Gastrocnemius medialis (tissue), 4 donors: ENCODE results near the gene NCAM2. TPM values are rescaled to one million over a fixed set of nuclear protein-coding genes. Genes with fewer than 3 reads are reported as not detected.

Experiments used
- ATAC-seq, 2 donors: fragments of 150-250 bp; one replicate each; pipeline ENCODE4 v1.9.1; 2016
- DNase-seq, 2 donors: peaks; one replicate each; pipeline ENCODE4 v3.0.0-alpha.2; 2019
- H3K27ac ChIP-seq, 4 donors: fragments of 200-600 bp; sonication (generic); 1 replicate in 1 of 4; 2 replicates in 3 of 4; pipeline ENCODE4 v1.5.1; 2016 to 2018; ENCODE audit warnings: mild to moderate bottlenecking in 2 of 4, moderate library complexity in 1 of 4
- H3K27me3 ChIP-seq, 3 donors: fragments of 200-600 bp; sonication (generic) in 2 of 3; 1 replicate in 1 of 3; 2 replicates in 2 of 3; pipeline versions ENCODE4 v1.5.1 to v1.6.0; 2016 to 2019; ENCODE audit warnings: mild to moderate bottlenecking in 1 of 3, moderate library complexity in 1 of 3
- H3K36me3 ChIP-seq, 2 donors: fragments of 200-600 bp; sonication (generic) in 1 of 2; one replicate each; pipeline ENCODE4 v1.5.1; 2017 to 2018
- H3K4me1 ChIP-seq, 2 donors: fragments of 200-600 bp; sonication (generic) in 1 of 2; one replicate each; pipeline ENCODE4 v1.5.1; 2016 to 2017; ENCODE audit warnings: mild to moderate bottlenecking in 2 of 2
- H3K4me3 ChIP-seq, 4 donors: fragments of 200-600 bp; sonication (generic) in 3 of 4; 1 replicate in 1 of 4; 2 replicates in 3 of 4; pipeline ENCODE4 v1.5.1; 2016 to 2019; ENCODE audit warnings: mild to moderate bottlenecking in 2 of 4
- H3K9me3 ChIP-seq, 3 donors: fragments of 200-600 bp; sonication (generic) in 2 of 3; 1 replicate in 1 of 3; 2 replicates in 2 of 3; pipeline ENCODE4 v1.5.1; 2016 to 2019
- POLR2A ChIP-seq, 2 donors: fragments of 450-650 bp; IDR thresholded peaks; one replicate each; pipeline ENCODE4 v1.6.1; 2017; ENCODE audit warnings: antibody characterized with exemption in 2 of 2, mild to moderate bottlenecking in 2 of 2, moderate library complexity in 2 of 2
- in situ Hi-C, 4 donors: fragments of 200-750 bp; cut with MboI; loops; one replicate each; pipeline versions ENCODE4 v1.15.0 to v1.8.0; 2017; ENCODE audit warnings: low sequenced_read_pairs in 4 of 4
- intact Hi-C: fragments of 100-400 bp; cut with DNase I; formaldehyde crosslinking; loops from one replicate; pipeline ENCODE4 v1.15.1; 2023; ENCODE audit warnings: low total_unique reads
- total RNA-seq, 4 donors: library from RNA; depleted of rRNA; stranded (reverse); fragments of >200 nt; gene quantifications; one replicate each; pipeline versions ENCODE4 v1.1.0 to v1.2.3, GENCODE V29; 2016
- TF ChIP-seq, protein P1 (sequence below), 5 experiments: fragments of 450-650 bp in 3 of 5; fragments of 200-600 bp in 2 of 5; sonication (generic) in 2 of 5; IDR thresholded peaks in 4 of 5; conservative IDR thresholded peaks in 1 of 5; 1 replicate in 4 of 5; 2 replicates in 1 of 5; pipeline ENCODE4 v1.5.1; 2016 to 2019; ENCODE audit warnings: antibody characterized with exemption in 5 of 5, mild to moderate bottlenecking in 3 of 5, moderate library complexity in 3 of 5

The NCAM2 gene
- total RNA-seq, 4 donors from 2014 or later = 0.07 to 1.9 (median 0.65) TPM

DNA sequence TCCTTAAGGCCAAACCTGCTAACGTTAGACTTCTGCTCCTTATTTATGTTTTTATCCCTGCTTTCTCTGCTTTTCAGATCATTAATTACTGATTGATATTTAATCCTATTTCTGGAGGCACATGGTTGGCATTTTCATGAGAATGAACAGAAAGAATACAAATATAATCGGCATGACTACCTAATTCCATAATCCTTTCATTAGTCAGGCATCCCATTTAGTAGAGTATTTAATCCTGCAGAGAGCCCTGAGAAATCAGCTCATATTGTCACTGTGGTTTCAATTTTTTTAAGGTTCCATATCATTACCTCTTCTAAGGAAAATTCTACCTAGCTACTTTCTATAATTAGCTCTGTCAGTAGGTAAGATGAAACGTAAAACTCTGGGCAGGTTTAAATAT, 238.8 kb downstream of the NCAM2 start:
- no peaks in the 10 kb centered on the region for H3K4me1 ChIP-seq
- H3K27me3 ChIP-seq = no peaks in the 10 kb centered on the region
- in situ Hi-C loops = no loop called here
- TF ChIP-seq, protein P1, sequence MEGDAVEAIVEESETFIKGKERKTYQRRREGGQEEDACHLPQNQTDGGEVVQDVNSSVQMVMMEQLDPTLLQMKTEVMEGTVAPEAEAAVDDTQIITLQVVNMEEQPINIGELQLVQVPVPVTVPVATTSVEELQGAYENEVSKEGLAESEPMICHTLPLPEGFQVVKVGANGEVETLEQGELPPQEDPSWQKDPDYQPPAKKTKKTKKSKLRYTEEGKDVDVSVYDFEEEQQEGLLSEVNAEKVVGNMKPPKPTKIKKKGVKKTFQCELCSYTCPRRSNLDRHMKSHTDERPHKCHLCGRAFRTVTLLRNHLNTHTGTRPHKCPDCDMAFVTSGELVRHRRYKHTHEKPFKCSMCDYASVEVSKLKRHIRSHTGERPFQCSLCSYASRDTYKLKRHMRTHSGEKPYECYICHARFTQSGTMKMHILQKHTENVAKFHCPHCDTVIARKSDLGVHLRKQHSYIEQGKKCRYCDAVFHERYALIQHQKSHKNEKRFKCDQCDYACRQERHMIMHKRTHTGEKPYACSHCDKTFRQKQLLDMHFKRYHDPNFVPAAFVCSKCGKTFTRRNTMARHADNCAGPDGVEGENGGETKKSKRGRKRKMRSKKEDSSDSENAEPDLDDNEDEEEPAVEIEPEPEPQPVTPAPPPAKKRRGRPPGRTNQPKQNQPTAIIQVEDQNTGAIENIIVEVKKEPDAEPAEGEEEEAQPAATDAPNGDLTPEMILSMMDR (IDR thresholded peaks at IDR 0.05 in 4 of 5, conservative IDR thresholded peaks at IDR 0.05 in 1 of 5) = no peak
- TF ChIP-seq POLR2A (IDR thresholded peaks at IDR 0.05) = no peak
- DNase-seq (no peak), ATAC-seq (no peak)
- no peaks in the 10 kb centered on the region for H3K9me3 ChIP-seq
- intact Hi-C loops = no loop called here
- no peak overlapping the region for H3K27ac ChIP-seq
- no peak overlapping the region for H3K4me3 ChIP-seq
- H3K36me3 ChIP-seq = no peaks in the 10 kb centered on the region

DNA sequence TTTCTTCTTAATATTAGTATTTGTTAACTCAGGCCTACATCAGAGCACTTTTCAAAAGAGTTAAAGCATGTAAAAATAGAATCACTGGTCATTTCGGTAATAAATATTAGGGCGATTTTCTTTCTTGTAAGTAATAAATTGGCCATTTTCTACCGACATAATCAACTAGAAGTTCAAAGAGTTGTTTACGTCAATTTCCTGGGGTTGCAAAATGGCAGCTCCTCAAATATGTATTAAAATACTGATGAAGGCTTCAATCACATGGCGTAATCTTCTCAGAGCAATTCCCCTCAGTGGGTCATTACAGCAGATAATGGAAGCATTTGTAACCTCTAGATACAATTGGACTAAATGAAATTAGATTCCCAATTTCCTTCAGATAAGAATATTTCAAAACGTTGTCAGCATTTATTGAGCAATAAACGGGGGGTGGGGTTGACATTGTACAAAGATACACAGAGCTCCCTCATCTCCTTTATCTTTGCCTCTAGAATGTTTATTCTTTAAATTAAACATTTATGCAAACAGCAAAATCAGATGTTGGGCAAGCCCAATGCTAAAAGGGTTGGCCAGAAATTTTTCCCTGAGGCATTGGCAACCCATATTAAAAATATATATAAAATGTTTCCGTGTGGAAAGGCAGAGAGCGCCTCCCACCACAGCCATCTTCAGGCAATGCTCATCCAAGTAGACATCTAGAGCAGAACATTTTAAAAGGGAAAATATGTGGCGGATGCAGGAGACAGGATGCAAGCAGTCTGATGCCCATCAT, 240.6 kb downstream of the NCAM2 start:
- DNase-seq (no peak), ATAC-seq (no peak)
- H3K27ac ChIP-seq = no peak overlapping the region
- no peaks in the 10 kb centered on the region for H3K36me3 ChIP-seq
- no peaks in the 10 kb centered on the region for H3K4me1 ChIP-seq
- no peak overlapping the region for H3K4me3 ChIP-seq
- in situ Hi-C loops = no loop called here
- no peaks in the 10 kb centered on the region for H3K27me3 ChIP-seq
- H3K9me3 ChIP-seq = no peaks in the 10 kb centered on the region
- intact Hi-C loops = no loop called here
- no peak for TF ChIP-seq POLR2A (IDR thresholded peaks at IDR 0.05)
- TF ChIP-seq, protein P1 (IDR thresholded peaks at IDR 0.05 in 4 of 5, conservative IDR thresholded peaks at IDR 0.05 in 1 of 5) = no peak

DNA sequence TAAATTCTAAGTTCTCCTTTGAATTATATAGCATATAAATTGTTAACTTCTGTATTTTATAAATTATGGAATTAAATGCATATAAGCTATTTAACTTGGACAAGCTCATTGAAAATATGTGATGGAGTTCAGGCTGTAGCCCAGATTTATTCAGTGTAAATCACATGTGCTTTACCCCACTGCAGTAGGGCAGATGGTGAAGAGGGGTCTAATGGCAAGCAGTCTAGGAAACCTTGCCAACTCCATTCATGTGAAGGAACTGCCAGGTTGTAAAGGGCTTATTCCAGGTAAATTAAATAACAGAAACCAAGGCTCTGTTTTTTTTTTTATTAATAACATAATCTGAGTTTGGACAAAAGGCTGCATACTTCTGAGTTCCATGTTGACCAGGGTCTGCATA, 243.2 kb downstream of the NCAM2 start:
- in situ Hi-C loops = no loop called here
- TF ChIP-seq POLR2A (IDR thresholded peaks at IDR 0.05) = no peak
- TF ChIP-seq, protein P1 (IDR thresholded peaks at IDR 0.05 in 4 of 5, conservative IDR thresholded peaks at IDR 0.05 in 1 of 5) = no peak
- H3K27me3 ChIP-seq = no peaks in the 10 kb centered on the region

DNA sequence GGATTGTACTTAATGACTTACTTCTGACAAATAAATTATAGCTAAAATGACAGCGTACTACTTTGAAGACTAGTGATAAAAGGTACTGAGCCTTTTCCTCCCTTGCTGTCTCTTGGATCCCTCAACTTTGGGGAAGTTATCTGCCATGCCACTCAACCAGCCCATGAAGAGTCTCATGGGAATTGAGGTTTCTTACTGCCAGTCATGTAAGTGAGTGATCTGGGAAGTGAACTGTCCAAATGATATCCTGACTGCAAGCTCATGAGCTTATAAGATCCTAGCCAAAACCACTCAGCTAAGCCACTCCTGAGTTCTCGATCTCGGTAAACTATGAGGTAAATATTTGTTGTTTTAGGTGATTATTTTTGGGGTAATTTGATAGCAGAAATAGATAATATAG, 247.8 kb downstream of the NCAM2 start:
- intact Hi-C loops (no loop called here), in situ Hi-C loops (no loop called here)
- TF ChIP-seq, protein P1 (IDR thresholded peaks at IDR 0.05 in 4 of 5, conservative IDR thresholded peaks at IDR 0.05 in 1 of 5) = no peak
- no peak for TF ChIP-seq POLR2A (IDR thresholded peaks at IDR 0.05)
- Histone ChIP-seq H3K36me3 (no peaks in the 10 kb centered on the region), H3K9me3 (no peaks in the 10 kb centered on the region), H3K4me1 (no peaks in the 10 kb centered on the region), H3K4me3 (no peak overlapping the region), H3K27me3 (no peaks in the 10 kb centered on the region), H3K27ac (no peak overlapping the region)
- ATAC-seq (no peak), DNase-seq (no peak)

More for the DNA sequence above, 243.2 kb downstream of the NCAM2 start:
- ATAC-seq = no peak
- no peaks in the 10 kb centered on the region for H3K36me3 ChIP-seq
- H3K27ac ChIP-seq = no peak overlapping the region
- no peak overlapping the region for H3K4me3 ChIP-seq
- no peaks in the 10 kb centered on the region for H3K9me3 ChIP-seq
- no peaks in the 10 kb centered on the region for H3K4me1 ChIP-seq
- DNase-seq = no peak
- intact Hi-C loops = no loop called here
